ENCODE results near the gene TMC1. TPM values are rescaled to one million over a fixed set of nuclear protein-coding genes. Genes with fewer than 3 reads are reported as not detected.
A peak's percentile ranks its signal among the peaks of the same experiment; 100 is the strongest.

Gene TMC1
- total and polyA plus RNA-seq, 5 experiments from 2014 or later = not detected

DNA sequence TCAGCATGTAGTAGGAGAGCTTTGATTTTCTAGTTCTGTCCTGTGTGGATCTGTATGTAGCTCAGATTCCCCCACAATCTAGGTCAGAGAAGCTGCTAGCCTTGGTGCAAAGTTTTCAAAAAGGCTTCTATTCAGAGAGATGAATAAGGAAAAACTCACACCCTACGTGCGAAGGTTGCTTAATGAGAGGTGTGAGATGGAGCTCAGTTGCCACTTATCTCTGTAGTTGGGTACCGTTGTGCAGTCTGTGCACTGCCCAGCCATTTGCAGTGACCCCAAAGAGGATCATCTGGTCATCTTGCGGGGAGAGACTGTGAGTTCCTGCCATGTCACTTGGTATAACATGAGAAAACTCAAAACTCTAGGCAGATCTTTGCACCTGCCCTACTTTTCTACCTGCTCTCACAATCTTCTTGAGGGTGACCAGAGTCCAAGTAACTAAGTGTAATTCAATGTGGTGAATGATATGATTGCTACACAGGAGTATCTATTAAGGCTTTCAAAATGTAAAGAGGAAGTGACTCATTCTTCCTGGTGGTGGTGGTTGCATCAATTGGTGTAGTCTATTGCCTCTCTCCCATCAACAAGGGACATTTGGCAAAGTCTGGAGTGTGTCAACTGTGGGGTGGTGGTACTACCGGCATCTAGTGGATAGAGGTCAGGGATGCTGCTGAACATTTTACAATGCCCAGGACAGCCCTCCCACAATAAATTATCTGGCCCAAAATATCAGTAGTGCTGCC is 65.2 kb downstream of the TMC1 start:
- Mint-ChIP-seq H3K27me3 (no peaks in the 10 kb centered on the region), H3K36me3 (no peaks in the 10 kb centered on the region), H3K4me1 (peaks cover 3 to 23% (median 14%) of the 10 kb centered on the region in 4 donors), H3K27ac (peak overlapping the region in 3 of 10 donors; percentile 4 to 66 (median 64)), H3K9me3 (no peaks in the 10 kb centered on the region), H3K4me3 (peak overlapping the region in 2 of 10 donors; percentile 15 to 39)
- POLR2A ChIA-PET = interaction anchor here (0.5 to 1.3 kb wide), 4 partner anchors 52 to 307 kb away, joined by 3 to 8 read pairs (median 4); partner anchors contain the start of gene ZFAND5
- peak; percentile 25 to 79 for ATAC-seq
- peak in 1 of 10 donors; percentile 9 for DNase-seq

DNA sequence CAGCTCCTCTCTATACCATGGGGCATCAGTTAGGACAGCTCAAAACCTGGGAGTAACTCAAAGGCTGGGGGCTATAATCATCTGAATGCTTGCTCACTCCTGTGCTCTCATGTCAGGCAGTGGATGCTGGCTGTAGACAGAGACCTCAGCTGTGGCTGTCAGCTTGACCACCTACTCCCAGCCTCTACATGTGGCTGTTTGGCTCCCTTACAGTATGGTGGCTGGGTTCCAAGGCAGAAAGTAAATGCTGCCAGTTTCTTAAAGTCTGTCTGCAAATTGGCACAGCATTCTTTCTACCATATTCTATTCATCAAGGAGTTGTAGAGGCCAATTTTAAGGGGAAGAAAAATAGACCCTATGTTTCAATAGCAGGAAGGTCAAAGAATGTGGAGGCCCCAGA is 66.9 kb downstream of the TMC1 start:
- Mint-ChIP-seq H3K27ac (no peak overlapping the region), H3K36me3 (no peaks in the 10 kb centered on the region), H3K4me3 (no peak overlapping the region), H3K9me3 (no peaks in the 10 kb centered on the region), H3K4me1 (peaks cover 3 to 34% (median 17%) of the 10 kb centered on the region in 4 donors), H3K27me3 (no peaks in the 10 kb centered on the region)
- DNase-seq (no peak), ATAC-seq (no peak)
- POLR2A ChIA-PET = interaction anchor here (2.0 kb wide), 1 partner anchor 223 kb away, joined by 7 read pairs; the partner anchor contains the start of gene ZFAND5

DNA sequence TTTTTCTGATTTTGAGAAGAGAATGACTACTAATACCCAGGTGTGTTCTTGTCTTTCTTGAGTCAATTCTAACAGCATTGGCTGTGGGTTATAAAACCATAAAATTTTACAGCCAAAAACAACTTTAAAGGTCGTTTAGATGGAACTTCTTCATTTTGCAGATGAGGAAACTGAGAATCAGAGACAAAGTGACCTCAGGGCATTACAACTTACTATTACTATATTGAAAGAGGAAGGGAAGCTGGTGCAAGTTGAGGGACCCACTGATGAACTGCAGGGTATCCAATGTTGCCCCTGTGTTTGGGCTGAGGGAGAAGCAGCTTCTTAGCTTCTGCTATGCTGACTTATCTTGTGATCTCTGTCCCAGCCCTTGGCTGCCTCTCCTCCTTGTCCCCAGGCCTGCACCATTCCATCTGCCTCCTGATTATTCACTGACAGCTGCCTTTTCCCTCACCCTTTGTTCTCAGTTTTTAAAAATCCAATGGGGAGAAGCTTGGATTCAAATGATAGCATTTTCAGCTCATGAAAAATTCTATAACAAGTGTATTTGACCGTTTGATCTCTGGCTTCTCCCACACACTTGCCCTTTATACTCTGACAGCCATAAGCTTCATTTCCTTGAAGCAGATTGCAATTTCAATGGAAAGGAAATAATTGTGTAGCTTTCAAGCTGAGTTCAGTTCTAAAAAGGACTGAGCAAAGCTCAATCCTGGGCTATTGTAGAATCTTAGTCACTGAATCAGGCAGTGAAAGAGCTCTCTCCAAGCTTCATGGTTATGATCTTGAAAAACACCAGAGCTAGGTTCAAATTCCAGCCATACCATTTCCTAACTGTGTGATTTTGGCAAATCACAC is 68.5 kb downstream of the TMC1 start:
- POLR2A ChIA-PET = interaction anchor here (2.0 kb wide), 1 partner anchor 225 kb away, joined by 7 read pairs; the partner anchor contains the start of gene ZFAND5
- DNase-seq (no peak), ATAC-seq (no peak)
- Mint-ChIP-seq H3K4me3 (no peak overlapping the region), H3K9me3 (no peaks in the 10 kb centered on the region), H3K36me3 (no peaks in the 10 kb centered on the region), H3K27ac (peak overlapping the region in 3 of 10 donors; percentile 38 to 66 (median 58)), H3K27me3 (no peaks in the 10 kb centered on the region), H3K4me1 (peaks cover 3 to 36% (median 17%) of the 10 kb centered on the region in 4 donors)

DNA sequence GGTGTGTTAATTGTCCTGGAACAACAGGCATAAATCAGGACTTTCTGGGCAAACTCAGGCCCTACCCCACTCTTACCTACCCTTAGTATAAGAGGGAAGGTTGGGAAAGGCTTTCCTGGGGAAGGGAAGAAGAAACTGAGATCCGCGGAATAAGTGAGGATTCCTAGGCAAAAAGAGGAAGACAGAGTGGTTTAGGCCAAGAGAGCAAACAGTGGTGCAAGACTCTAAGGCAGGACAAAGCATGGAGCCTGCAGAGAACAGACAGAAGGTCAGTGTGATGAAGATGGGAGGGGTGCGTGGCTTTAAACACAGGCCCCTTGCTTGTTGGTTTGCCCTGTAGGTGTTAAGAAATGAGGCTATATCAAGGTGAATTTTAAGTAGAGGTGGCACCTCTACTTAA is 69.4 kb downstream of the TMC1 start:
- DNase-seq (no peak), ATAC-seq (no peak)
- POLR2A ChIA-PET = no interaction called here
- H3K27ac Mint-ChIP-seq = peak overlapping the region in 1 of 10 donors; percentile 63
- no peaks in the 10 kb centered on the region for H3K36me3 Mint-ChIP-seq
- no peak overlapping the region for H3K4me3 Mint-ChIP-seq
- no peaks in the 10 kb centered on the region for H3K9me3 Mint-ChIP-seq
- peaks cover 0 to 4% (median 0%) of the 10 kb centered on the region in 5 donors for H3K27me3 Mint-ChIP-seq
- peaks cover 3 to 29% (median 15%) of the 10 kb centered on the region in 4 donors for H3K4me1 Mint-ChIP-seq

DNA sequence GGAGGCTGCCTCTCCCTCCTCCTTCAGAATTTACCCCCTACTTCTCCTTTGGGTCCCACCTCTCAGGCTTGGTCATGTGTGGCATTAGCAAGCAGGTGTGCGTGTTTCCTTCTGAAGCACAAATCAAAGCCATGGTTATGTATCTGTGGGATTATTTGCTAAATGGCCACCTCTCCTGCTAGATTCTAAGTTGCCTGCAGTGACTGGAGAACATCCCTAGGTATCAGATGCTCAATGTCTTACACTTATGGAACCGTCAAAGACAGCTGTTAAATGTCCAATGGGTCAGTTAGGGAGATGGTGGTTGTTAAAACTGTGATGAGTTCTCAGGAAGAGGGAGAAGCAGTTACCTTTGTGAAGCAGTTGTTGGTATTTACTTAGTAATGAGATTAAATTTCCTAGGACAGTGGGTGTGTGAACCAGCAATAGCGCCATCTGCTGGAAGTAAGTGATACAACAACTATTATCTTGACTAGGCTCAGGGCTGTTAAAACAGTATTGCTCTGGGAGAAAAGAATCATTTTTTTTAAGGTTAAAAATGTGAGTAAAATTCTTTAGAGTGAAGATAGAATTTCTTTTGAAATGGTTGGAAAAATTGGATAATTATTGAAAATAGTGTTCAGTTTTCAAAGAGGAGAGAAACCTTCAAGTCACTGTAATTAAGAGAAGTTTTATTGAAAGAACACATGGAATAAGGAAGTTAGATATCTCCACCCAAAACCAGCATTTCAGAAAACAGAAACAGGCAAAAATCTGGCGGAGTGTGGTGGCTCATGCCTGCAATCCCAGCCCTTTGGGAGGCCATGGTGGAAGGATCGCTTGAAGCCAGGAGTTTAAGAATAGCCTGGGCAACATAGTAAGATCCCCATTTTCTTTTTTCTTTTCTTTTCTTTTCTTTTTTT is 71.3 kb downstream of the TMC1 start:
- POLR2A ChIA-PET = interaction anchor here (1.5 kb wide), 1 partner anchor 227 kb away, joined by 7 read pairs; the partner anchor contains the start of gene ZFAND5
- no peaks in the 10 kb centered on the region for H3K9me3 Mint-ChIP-seq
- no peak overlapping the region for H3K4me3 Mint-ChIP-seq
- H3K4me1 Mint-ChIP-seq = peaks cover 0 to 19% (median 8%) of the 10 kb centered on the region in 4 donors
- no peaks in the 10 kb centered on the region for H3K36me3 Mint-ChIP-seq
- ATAC-seq (peak; percentile 60 to 75), DNase-seq (peak in 6 of 10 donors; percentile 10 to 63 (median 42))
- H3K27me3 Mint-ChIP-seq = peaks cover 0 to 4% (median 0%) of the 10 kb centered on the region in 5 donors
- H3K27ac Mint-ChIP-seq = peak overlapping the region in 2 of 10 donors; percentile 0 to 10

DNA sequence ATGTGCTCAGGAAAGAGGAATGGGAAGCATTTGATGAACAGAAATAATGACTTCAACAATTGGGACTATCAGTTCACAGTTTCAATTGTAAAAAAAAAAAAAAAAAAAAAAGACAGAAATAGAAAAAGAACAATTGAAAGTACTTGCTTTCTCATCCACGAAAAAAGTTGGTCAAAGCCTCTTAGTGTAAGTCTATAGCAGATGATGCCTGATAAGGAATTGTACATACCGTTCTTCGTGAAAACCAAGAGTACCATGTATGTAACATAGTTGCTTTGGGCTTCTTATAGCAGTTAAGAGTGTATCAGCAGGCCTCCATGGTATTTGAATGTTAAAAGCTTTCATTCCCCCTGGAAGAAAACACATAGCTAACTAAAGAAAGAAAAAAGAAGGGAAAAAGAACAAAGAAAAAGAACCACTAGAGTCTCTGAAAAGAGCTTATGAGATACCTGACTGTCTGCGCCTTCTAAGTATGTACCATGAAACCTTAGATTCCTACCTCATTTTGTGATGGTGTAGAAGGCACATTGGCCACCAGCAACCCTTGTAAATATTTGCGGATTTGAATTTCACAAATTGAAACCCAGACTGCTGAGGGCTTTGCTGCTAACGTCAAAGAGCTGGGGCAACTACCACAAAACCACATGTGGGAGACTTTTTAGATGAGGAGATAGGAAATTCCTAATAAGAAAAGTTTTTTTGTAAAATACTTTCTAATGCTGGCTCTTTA is 75.2 kb downstream of the TMC1 start:
- peak overlapping the region in 1 of 10 donors; percentile 37 for H3K27ac Mint-ChIP-seq
- DNase-seq (no peak), ATAC-seq (no peak)
- H3K36me3 Mint-ChIP-seq = no peaks in the 10 kb centered on the region
- no peaks in the 10 kb centered on the region for H3K9me3 Mint-ChIP-seq
- no peak overlapping the region for H3K4me3 Mint-ChIP-seq
- H3K27me3 Mint-ChIP-seq = peaks cover 0 to 4% (median 0%) of the 10 kb centered on the region in 5 donors
- H3K4me1 Mint-ChIP-seq = peaks cover 0 to 12% (median 3%) of the 10 kb centered on the region in 4 donors
- POLR2A ChIA-PET = no interaction called here

DNA sequence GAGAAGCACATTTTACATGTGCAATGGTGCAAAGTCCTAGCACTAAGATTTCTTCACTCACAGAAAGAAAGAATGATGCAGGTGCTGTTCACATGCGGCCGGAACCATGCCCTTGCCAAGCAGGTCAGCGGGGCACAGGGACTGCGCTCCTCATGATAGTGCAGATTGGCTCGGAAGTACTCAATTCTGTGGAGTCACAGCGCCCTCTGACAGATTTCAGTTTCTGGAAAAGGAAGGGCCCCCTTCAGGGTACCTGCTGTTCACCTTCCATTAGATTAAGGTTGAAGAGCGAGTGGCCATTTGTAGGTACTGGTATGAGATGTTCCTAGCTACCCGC is 75.7 kb downstream of the TMC1 start:
- POLR2A ChIA-PET = no interaction called here
- H3K36me3 Mint-ChIP-seq = no peaks in the 10 kb centered on the region
- H3K4me1 Mint-ChIP-seq = peaks cover 0 to 12% (median 3%) of the 10 kb centered on the region in 4 donors
- peaks cover 0 to 4% (median 0%) of the 10 kb centered on the region in 5 donors for H3K27me3 Mint-ChIP-seq
- ATAC-seq (no peak), DNase-seq (no peak)
- H3K9me3 Mint-ChIP-seq = no peaks in the 10 kb centered on the region
- no peak overlapping the region for H3K4me3 Mint-ChIP-seq
- no peak overlapping the region for H3K27ac Mint-ChIP-seq

DNA sequence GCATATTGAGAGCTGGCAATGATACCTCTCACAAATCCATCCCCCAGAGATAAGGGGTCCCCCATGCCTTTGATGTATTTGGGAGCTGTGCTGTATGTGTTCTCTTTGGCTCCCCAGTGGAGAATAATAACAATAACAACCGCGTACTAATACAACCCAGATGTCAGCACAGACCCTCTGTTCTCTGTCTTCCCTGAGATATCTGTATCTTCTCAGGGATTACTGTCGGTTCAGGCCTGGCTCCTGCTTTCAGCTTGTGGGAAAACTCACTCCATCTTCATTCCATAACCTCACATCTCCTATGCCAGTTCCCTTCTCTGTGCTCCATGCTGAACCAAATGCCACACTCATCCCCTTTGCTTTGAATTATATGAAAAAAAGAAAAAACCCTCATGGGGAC is 76.2 kb downstream of the TMC1 start:
- no peaks in the 10 kb centered on the region for H3K36me3 Mint-ChIP-seq
- POLR2A ChIA-PET = no interaction called here
- peaks cover 0 to 9% (median 1%) of the 10 kb centered on the region in 4 donors for H3K4me1 Mint-ChIP-seq
- H3K27me3 Mint-ChIP-seq = peaks cover 0 to 4% (median 0%) of the 10 kb centered on the region in 5 donors
- no peak overlapping the region for H3K27ac Mint-ChIP-seq
- H3K4me3 Mint-ChIP-seq = no peak overlapping the region
- H3K9me3 Mint-ChIP-seq = no peaks in the 10 kb centered on the region
- ATAC-seq (no peak), DNase-seq (no peak)

DNA sequence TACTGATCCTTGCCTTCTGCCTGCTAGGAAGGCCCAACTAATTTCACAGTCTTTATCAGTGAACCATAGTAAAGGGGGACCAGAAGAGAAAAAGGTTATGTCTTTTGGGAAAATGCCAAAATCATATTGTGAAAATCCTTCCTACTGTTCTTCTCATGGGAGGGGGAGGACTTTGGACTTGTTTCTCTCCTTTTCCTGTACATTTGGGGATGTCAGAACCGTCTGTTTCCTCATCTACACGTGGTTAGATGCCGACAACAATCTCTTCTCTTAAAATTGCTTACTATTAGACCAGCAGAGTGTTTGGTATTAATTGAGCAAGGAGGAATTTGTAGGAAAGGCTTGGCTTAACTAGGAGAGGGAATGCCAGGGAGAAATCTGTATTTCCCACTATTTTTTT is 77.2 kb downstream of the TMC1 start:
- no peaks in the 10 kb centered on the region for H3K36me3 Mint-ChIP-seq
- H3K4me1 Mint-ChIP-seq = peaks cover 0 to 2% (median 0%) of the 10 kb centered on the region in 4 donors
- no peak overlapping the region for H3K27ac Mint-ChIP-seq
- DNase-seq = no peak
- peaks cover 0 to 4% (median 0%) of the 10 kb centered on the region in 5 donors for H3K27me3 Mint-ChIP-seq
- H3K4me3 Mint-ChIP-seq = no peak overlapping the region
- no peak for ATAC-seq
- POLR2A ChIA-PET = no interaction called here
- no peaks in the 10 kb centered on the region for H3K9me3 Mint-ChIP-seq

DNA sequence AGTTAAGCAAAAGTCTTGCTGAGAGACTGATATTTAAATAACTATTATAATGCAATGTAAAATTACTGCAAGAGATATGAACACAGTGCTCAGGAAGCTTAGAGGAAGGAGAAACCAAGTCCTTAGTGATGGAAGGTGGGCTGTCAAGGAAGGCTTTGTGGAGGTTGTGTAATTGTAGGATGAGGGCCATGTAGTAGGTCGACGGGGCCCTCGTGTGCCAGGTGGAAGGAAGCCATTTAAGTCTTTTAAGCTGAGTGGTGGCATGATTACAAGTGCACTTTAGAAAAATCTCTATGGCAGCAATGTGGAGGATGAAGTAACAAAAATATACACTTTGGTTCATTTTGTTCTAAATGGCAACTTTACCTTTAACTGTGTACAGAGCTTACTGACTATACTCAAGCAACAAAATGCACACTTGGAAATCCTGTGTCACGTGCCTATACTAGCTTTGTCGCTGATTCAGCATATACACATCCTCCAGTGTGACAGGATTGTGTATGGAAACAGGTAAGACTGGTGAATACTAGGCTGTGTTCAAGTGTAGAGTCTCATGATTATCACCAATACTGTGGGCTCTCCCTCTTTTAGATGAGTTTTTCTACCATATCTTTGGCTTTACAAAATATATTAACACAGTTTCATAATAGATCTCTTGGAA is 78.6 kb downstream of the TMC1 start:
- ATAC-seq (no peak), DNase-seq (no peak)
- H3K9me3 Mint-ChIP-seq = no peaks in the 10 kb centered on the region
- peaks cover 0 to 4% (median 0%) of the 10 kb centered on the region in 5 donors for H3K27me3 Mint-ChIP-seq
- H3K27ac Mint-ChIP-seq = no peak overlapping the region
- H3K4me1 Mint-ChIP-seq = no peaks in the 10 kb centered on the region
- no peaks in the 10 kb centered on the region for H3K36me3 Mint-ChIP-seq
- POLR2A ChIA-PET = no interaction called here
- H3K4me3 Mint-ChIP-seq = no peak overlapping the region

DNA sequence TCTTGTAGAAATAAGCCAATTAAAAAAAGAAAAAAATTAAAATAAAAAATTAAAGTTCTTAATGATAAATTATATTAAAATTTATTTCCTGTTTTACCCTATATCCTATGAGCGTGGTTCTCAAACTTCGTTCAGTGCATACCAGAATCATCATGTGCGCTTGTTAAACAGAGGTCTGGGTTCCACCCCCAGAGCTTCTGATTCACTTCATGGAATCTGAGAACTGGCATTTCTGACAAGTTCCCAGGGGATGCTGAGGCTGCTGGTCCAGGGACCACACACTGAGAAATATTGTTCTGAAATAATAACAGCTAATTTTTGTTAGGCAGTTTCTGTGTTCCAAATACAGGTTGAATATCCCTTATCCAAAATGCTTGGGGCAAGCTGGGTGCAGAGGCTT is 79.3 kb downstream of the TMC1 start:
- H3K36me3 Mint-ChIP-seq = no peaks in the 10 kb centered on the region

More for the DNA sequence above, 79.3 kb downstream of the TMC1 start:
- Mint-ChIP-seq H3K4me1 (no peaks in the 10 kb centered on the region), H3K4me3 (no peak overlapping the region), H3K9me3 (no peaks in the 10 kb centered on the region), H3K27ac (no peak overlapping the region), H3K27me3 (peaks cover 0 to 2% (median 0%) of the 10 kb centered on the region in 5 donors)
- DNase-seq = no peak
- POLR2A ChIA-PET = no interaction called here
- no peak for ATAC-seq

Data from naive thymus-derived CD8-positive, alpha-beta T cell (primary cell).